Activated naive CD4-positive, alpha-beta T cell treated with anti-CD3 and anti-CD28 coated beads, Interleukin-2, amount 50 U/mL, for 16 hours (primary cell): ENCODE data around the gene BOC.

Experiments
- DNase-seq: peaks from one replicate; pipeline ENCODE4 v3.0.0-alpha.2; 2020

Gene BOC

GRCh38 chr3:113193719-113194118, 17.6 kb upstream of the BOC start:
- DNase-seq: no peak

- DNase-seq: no peak
These were observed 16.4 kb upstream of the BOC start for GRCh38 chr3:113194823-113195401.

- no peak for DNase-seq
These were observed 11.0 kb upstream of the BOC start for GRCh38 chr3:113200351-113200750.

DNA sequence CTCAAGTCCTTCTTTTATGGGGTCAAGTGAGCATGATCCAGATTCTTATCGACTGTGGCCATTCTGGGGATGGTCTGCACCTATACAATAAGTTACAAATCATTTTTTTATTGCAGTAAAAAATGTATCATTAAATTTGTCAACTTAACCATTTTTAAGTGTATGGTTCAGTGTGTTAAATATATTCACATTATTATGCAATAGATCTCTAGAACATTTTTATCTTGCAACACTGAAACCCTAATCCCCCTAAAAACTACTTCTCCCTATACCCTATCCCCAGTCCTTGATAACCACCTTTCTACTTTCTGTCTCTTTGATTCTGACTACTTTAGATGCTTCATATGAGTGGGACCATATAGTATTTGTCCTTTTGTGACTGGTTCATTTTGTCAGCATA, 10.4 kb upstream of the BOC start:
- DNase-seq: no peak

- DNase-seq: no peak
These were observed 7.0 kb upstream of the BOC start for GRCh38 chr3:113204371-113204770.

GRCh38 chr3:113205481-113205880, 5.9 kb upstream of the BOC start:
- no peak for DNase-seq

- DNase-seq: no peak
These were observed 590 bp upstream of the BOC start for GRCh38 chr3:113210604-113211329.

DNA sequence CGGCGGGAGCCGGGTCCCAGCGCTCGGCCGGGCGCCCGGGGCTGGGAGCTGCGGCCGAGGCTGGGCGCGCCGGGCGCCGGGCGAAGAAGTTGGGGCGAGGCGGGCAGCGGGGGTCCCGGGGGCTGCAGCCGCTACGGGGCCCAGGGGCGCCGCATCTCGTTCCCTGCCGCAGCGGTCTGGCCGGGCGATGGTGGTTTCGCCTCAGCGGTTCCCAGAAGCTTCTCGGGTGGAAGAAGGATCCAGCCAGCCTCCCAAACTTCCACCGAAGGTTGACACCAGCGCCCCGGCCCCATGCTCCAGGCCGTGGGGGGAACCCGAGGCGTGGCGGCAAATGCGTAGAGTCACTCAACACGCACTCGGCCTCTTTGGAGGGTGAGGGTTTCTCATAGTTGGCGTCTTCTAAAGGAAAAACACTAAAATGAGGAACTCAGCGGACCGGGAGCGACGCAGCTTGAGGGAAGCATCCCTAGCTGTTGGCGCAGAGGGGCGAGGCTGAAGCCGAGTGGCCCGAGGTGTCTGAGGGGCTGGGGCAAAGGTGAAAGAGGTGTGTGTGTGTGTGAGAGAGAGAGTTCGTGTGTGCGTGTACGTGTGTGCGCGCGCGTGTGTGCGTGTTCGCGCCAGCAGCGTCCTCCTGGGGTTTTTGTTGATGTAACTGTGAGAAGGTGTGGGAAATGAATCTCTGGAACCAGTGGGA, 940 bp downstream of the BOC start:
- no peak for DNase-seq

DNA sequence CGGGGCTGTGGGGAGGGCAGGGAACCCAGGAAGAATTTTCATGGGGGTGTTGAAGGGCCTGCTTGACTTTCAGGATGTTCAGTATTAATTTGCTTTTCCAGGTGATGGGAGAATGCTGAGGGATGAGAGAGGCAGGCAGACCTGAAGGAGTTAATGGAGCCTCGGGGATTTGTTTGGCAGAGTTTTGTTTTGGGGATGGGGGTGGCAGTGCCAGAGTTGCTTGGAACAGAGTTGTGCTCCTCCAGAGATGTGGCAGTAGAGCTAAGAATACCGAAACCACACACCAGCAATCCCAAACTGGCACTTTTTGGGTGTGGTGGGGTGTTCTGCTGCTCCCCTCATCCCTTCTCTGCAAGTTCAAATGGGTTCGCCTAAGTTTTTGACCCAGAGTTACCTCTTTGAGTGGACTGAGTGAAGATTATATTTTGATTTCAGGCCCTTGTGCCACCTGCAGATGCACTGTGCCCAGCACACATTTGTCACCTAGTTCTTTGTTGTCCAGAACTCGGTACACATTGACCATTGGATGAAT, 1.6 kb downstream of the BOC start:
- DNase-seq: no peak

DNA sequence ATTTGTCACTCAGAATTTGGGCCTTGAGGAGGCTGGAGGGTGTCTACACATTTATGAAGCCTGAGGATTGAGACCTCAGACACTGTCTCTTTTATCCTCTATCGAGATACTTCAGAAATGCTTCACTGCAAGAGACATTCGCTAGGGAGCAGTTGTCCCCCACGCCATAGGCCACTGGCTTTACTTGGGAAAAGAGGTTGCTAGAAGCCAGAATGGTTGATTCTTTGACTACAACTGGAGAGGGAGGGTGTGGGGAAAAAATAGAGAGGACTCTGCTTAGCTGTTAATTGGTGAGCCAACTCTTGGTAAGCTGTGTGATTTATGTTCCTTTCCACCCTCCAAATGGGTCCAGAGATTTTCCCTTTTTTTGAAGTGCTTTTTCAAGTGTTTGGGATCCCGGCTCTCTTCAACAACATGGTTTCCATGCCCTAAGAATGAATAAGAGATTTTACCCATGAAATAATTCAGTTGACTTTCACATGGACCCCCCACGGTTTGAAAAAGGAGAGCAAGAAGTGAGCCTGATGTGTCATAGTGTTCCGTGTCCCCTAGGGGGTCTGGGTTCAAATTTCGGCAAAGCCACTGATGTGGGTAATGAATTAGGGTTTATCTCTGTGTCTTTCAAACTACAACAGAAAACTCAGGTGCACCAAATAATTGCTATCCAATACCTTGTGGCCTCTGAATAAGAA, 2.7 kb downstream of the BOC start:
- DNase-seq: no peak

- DNase-seq: no peak
These were observed 3.7 kb downstream of the BOC start for GRCh38 chr3:113214917-113215595.

GRCh38 chr3:113216393-113216792, 5.0 kb downstream of the BOC start:
- no peak for DNase-seq

GRCh38 chr3:113218011-113218680, 6.8 kb downstream of the BOC start:
- no peak for DNase-seq

DNA sequence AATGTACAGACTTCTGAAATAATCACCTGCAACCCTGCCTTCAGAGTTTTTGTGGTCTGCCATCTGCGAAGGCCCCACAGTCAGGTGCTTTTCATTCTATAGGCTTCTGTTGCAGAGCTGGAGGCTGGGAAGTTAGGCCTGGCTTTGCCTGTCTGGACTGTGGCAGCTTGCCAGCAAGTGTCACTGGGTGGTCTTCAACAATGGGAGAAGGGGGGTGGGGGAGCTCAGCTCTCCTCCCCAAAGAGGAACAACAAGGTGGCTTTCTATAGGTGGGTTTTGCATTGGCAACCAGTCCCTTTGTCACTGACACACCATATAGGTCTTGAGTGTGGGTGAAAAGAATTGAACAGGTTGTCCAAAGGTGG, 7.3 kb downstream of the BOC start:
- no peak for DNase-seq

DNA sequence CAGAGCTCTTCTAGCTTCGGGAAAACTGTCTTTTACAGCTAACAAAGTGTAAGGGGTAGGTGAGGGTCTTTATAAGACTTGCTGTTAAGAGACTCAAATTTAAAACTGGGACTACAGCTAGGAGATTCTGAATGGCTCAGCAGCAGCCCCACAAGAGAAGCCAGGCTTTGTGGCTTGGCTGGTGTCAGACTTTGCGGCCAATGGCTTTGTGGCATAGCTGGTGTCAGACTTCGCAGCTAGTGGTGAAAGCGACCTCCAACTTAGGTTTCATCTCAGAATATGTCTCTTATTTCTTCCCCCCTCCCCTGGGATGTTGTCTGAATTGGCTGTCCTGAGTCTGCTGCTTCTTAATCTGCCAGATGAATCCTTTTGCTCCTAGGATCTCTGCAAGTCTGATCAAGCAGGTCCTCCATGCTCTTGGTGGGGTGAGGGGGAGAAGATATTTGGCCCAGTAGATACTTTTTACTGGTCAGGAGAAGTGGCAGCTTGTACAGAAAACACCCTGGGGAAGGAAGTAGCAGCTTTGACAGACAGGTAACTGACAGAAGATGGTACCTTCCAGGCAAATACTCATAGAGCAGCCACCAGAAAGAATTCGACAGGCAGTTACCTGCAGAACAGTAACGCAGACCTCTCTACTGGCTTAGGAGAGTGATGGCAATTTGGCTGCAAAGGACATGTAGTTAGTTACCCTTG, 8.4 kb downstream of the BOC start:
- DNase-seq: no peak

DNA sequence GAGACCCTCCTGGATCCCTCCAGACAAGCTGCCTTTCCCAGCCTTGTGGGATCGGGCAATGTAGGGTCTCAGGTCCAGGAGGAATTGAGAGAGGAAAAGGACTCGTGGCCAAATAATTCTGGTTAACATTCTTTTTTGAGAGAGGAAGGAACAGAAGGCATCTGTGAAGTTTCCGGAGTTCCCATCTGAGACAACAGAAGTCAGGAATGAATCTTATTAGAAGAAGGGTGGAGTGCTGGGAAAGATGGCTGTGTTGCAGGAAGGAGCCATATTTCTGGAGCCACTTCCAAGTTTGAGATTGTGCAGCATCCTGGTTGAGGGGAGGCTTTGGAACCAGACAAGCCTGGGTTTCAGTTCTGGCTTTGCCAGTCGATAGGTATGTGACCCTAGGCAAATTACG, 9.4 kb downstream of the BOC start:
- DNase-seq: no peak

DNA sequence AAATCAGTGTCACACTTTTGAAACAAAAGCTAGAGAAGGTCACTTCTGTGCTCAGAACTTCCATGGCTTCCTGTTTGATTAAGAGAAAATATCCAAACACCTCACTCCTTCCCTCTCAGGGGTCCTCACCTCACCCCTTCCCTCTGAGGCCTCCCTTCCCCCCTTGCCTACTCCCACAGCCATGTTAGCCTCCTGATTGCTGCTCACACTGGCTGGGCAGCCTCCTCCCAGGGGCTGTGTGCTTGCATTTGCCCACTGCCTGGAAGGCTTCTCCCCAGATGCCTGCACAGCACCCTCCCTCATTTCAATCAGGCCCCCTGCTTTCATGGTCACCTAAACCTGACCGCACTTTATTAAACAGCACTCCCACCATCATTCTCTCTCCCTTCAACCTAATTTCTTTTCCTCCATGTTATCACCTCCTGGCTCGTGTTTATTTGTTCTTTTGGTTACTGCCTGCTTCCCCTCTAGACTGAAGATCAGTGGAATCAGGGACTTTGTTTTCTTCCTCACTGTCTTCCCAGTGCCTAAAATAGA, 10.4 kb downstream of the BOC start:
- DNase-seq: no peak

DNA sequence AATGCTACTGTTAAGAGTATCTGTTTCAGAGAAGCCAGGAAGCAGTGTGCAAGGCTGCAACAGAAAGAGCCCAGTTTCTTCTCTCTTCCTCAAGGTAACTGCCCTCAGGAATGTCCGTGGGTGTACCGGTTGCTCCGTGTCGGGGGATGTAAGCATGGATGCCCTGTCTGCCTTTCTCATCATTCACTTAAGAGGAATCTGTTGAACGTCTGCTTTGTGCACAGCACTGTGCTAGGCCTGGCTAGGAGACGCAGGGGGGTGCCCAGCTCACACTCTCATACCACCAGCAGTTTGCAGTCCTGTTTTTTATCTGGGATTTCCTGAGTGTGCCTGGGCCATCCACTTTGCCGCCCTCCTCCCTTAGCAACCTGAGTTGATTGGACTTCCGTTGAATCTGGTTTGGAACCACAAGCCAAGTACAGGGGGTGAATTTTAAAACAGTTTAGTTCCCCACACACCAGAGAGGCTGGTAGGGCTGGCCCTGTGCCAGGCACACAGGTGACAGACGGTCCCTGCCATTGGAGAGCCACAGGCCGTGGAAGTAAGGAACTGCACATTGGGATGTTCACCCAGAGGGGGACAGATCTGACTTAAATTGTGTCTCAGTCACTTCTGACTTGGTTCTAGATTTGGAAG, 11.2 kb downstream of the BOC start:
- no peak for DNase-seq

DNA sequence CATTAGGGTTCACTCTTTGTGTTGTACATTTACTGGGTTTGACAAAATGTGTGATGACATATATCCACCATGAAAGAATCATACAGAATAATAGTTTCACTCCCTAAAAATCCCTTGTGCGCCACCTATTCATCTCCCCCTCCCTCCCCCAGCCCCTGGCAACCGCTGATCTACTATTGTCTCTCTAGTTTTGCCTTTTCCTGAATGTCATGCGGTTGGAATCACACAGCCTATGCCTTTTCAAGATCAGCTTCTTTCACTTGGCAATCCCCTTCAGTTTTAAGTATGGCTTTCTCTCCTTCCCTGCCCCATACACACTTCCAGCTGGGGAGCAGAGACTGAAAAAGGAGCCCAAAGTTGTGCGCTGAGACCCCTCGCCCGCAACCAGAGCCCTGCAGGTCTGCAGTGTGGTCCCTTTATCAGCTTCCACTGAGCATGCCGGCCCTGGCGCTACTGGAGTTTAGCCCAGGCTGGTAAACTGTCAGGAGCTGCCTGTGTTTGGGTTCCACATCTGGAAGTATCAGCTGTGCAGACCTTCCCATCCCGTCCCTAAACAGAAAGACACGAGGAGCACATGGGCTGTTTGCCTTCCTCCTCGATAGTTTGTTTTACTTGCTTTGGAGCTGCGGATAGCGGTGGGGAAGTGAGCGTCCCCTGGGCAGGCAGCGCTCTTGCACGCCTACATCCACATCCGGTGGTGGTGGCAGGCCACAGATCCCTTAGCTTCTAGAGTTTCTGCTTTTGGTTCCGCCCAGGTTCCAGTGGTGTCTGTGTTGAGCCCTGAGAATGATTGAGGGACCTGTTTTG, 12.3 kb downstream of the BOC start:
- DNase-seq: no peak

DNA sequence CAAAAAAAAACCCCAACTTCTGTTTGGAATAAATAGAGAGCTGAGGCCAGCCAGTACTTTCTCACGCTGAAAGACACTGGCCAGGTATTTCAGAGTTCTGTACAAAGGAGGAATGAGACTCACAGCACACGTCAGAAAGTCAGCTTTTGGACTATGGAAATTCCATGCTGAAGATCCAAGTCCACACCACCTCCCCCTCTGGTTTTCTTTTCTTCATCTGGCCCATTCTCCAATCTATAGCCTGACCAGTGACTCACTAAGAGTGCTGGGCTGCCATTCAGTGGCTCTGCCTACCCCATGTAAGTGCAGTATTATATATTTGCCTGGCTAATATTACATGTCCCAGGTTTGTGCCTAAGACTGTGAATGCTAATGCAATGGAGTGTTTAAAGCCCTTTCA, 13.9 kb downstream of the BOC start:
- no peak for DNase-seq
